Fibroblast of lung (primary cell): ENCODE data around the gene CHTF8. TPM values are rescaled to one million over a fixed set of nuclear protein-coding genes. Genes with fewer than 3 reads are reported as not detected.
"Not testable (repeated sequence)": the region's sequence is repeated elsewhere in the genome, so short reads cannot be mapped to it uniquely, and the experiment has no call there.

Experiments used
- DNase-seq, 2 donors: peaks; one replicate each; pipeline versions ENCODE4 v3.0.0 to v3.0.0-alpha.2; 2010; ENCODE audit warnings: low read depth in 2 of 2
- H2AFZ ChIP-seq: 2 replicates; pipeline ENCODE4 v1.5.1; 2012; ENCODE audit warnings: low read length, control low read depth, inconsistent platforms
- H3K27ac ChIP-seq: 2 replicates; pipeline ENCODE4 v1.5.1; 2011; ENCODE audit warnings: low read length, control low read depth; ENCODE audit not compliant: insufficient read depth
- H3K27me3 ChIP-seq: 2 replicates; pipeline ENCODE4 v1.5.1; 2011; ENCODE audit warnings: mild to moderate bottlenecking, low read length; ENCODE audit not compliant: control insufficient read depth, insufficient read depth
- H3K36me3 ChIP-seq: 2 replicates; pipeline ENCODE4 v1.5.1; 2011; ENCODE audit warnings: low read length; ENCODE audit not compliant: control insufficient read depth, insufficient read depth
- H3K4me1 ChIP-seq: 2 replicates; pipeline ENCODE4 v1.5.1; 2011; ENCODE audit warnings: low read length; ENCODE audit not compliant: control insufficient read depth, insufficient read depth; ENCODE audit errors: extremely low read depth
- H3K4me2 ChIP-seq: 2 replicates; pipeline ENCODE4 v1.5.1; 2011; ENCODE audit warnings: low read length, control low read depth; ENCODE audit not compliant: insufficient read depth; ENCODE audit errors: extremely low read depth
- H3K4me3 ChIP-seq, 4 experiments: fragments of 200-600 bp in 1 of 4; sonication (generic) in 1 of 4; replicated peaks in 1 of 4; 2 replicates each; pipeline ENCODE4 v1.5.1; 2011 to 2016; ENCODE audit warnings: low read length in 4 of 4, low read depth in 3 of 4, mild to moderate bottlenecking in 3 of 4, control low read depth in 2 of 4, inconsistent platforms in 1 of 4, mixed read lengths in 1 of 4; ENCODE audit not compliant: insufficient read depth in 1 of 4; ENCODE audit errors: control extremely low read depth in 1 of 4
- H3K79me2 ChIP-seq: 2 replicates; pipeline ENCODE4 v1.5.1; 2012; ENCODE audit warnings: mild to moderate bottlenecking, low read length, inconsistent platforms; ENCODE audit not compliant: control insufficient read depth, insufficient read depth
- H3K9ac ChIP-seq: 2 replicates; pipeline ENCODE4 v1.5.1; 2011; ENCODE audit warnings: mild to moderate bottlenecking, low read length, control low read depth; ENCODE audit not compliant: insufficient read depth
- H3K9me3 ChIP-seq: 2 replicates; pipeline ENCODE4 v1.5.1; 2012; ENCODE audit warnings: low read depth, low read length; ENCODE audit not compliant: control insufficient read depth, insufficient read depth
- H4K20me1 ChIP-seq: 2 replicates; pipeline ENCODE4 v1.5.1; 2011; ENCODE audit warnings: low read length; ENCODE audit not compliant: control insufficient read depth, insufficient read depth; ENCODE audit errors: extremely low read depth
- EZH2 ChIP-seq: IDR thresholded peaks from 2 replicates; pipeline ENCODE4 v1.5.1; 2012; ENCODE audit warnings: low read length, control low read depth, mild to moderate bottlenecking; ENCODE audit errors: missing control alignments
- polyA plus RNA-seq, 2 donors: library from polyadenylated mRNA; depleted of rRNA in 1 of 2; stranded (reverse) in 1 of 2; unstranded in 1 of 2; fragments of >200 nt; gene quantifications; 2 replicates each; pipeline ENCODE4 v1.2.1, GENCODE V29; 2011 to 2012; ENCODE audit warnings: missing spikeins in 1 of 2
- total RNA-seq: library from RNA; depleted of rRNA; stranded (reverse); fragments of >200 nt; gene quantifications from 2 replicates; pipeline ENCODE4 v1.2.1, GENCODE V29; 2014
- TF ChIP-seq, protein P1 (sequence below), 2 donors: IDR thresholded peaks in 1 of 2; conservative IDR thresholded peaks in 1 of 2; 1 replicate in 1 of 2; 2 replicates in 1 of 2; pipeline ENCODE4 v1.5.1; 2011 to 2012; ENCODE audit warnings: low read length in 2 of 2, control low read depth in 1 of 2, inconsistent platforms in 1 of 2, low read depth in 1 of 2, mild to moderate bottlenecking in 1 of 2

Gene CHTF8
- total and polyA plus RNA-seq, 2 donors (not counting 1 experiment from before 2014, with no cell fraction given) = 55.7 to 74.3 TPM

DNA sequence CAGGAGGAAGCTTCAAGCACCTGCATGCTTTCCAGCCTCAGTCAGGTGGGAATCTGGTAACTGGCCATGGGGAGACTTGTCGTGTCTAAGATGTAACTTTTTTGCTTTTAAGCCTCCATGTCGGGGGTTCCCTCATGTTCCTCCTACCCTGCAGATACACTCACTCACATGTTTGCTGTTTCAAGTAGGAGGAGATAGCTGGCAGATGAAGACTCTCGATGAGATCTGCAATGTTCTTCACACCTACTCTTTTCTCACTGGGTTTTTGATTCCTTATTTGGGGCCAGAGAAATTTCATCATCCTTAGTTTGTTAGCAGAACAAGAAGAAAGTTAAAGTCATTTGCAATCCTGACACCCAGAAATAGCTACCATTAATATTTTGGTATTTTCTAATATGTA, 24.8 kb upstream of the CHTF8 start:
- Histone ChIP-seq H3K4me1 (no peaks in the 10 kb centered on the region), H3K4me3 (no peak overlapping the region), H3K36me3 (peaks cover 18% of the 10 kb centered on the region), H3K27me3 (no peaks in the 10 kb centered on the region), H4K20me1 (no peaks in the 10 kb centered on the region), H3K79me2 (no peaks in the 10 kb centered on the region), H3K9ac (no peak overlapping the region), H3K9me3 (no peaks in the 10 kb centered on the region), H3K27ac (no peak overlapping the region), H2AFZ (no peak overlapping the region), H3K4me2 (no peak overlapping the region)
- TF ChIP-seq, protein P1, sequence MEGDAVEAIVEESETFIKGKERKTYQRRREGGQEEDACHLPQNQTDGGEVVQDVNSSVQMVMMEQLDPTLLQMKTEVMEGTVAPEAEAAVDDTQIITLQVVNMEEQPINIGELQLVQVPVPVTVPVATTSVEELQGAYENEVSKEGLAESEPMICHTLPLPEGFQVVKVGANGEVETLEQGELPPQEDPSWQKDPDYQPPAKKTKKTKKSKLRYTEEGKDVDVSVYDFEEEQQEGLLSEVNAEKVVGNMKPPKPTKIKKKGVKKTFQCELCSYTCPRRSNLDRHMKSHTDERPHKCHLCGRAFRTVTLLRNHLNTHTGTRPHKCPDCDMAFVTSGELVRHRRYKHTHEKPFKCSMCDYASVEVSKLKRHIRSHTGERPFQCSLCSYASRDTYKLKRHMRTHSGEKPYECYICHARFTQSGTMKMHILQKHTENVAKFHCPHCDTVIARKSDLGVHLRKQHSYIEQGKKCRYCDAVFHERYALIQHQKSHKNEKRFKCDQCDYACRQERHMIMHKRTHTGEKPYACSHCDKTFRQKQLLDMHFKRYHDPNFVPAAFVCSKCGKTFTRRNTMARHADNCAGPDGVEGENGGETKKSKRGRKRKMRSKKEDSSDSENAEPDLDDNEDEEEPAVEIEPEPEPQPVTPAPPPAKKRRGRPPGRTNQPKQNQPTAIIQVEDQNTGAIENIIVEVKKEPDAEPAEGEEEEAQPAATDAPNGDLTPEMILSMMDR (conservative IDR thresholded peaks at IDR 0.05 in 1 of 2, IDR thresholded peaks at IDR 0.05 in 1 of 2; ENCODE audit: low read depth in 1 of 2, low read length in 2 of 2) = no peak
- TF ChIP-seq EZH2 = no peak
- DNase-seq = no peak

DNA sequence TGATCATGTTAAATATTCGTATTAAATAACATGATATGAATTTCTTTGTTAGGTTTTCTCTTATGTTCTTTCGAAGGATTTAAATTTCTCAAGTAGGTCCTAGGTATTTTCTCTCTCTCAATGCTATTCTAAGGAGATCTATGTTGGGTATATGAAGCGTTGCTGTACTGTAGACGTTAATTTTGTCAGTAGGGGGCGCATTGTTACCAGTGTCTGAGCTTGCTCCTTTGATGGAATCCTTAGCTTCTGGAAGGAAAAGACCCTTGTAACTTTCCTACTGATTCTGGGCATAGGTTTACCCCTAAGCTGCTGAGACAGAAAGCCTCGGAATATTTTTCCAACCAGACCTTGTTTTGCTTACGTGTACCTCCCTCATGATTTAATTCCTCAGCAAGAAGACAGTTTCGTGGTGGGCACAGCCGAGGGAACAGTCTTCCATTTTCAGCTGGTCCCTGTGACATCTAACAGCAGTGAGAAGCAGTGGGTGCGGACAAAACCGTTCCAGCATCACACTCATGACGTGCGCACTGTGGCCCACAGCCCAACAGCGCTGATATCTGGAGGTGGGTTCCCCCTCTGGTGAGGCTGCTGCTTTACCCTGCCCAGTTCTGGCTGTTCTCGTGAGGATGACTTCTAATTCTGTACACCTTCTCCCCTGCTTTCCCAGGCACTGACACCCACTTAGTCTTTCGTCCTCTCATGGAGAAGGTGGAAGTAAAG, 17.9 kb upstream of the CHTF8 start:
- no peak overlapping the region for H2AFZ ChIP-seq
- H3K79me2 ChIP-seq = peaks cover 4% of the 10 kb centered on the region
- no peak overlapping the region for H3K9ac ChIP-seq
- TF ChIP-seq, protein P1 (conservative IDR thresholded peaks at IDR 0.05 in 1 of 2, IDR thresholded peaks at IDR 0.05 in 1 of 2; ENCODE audit: low read depth in 1 of 2, low read length in 2 of 2) = peak; percentile 78 to 79
- TF ChIP-seq EZH2 = no peak
- H3K4me2 ChIP-seq = no peak overlapping the region
- H4K20me1 ChIP-seq = no peaks in the 10 kb centered on the region
- H3K4me3 ChIP-seq = no peak overlapping the region
- DNase-seq = peak; percentile 58 to 87
- no peaks in the 10 kb centered on the region for H3K27me3 ChIP-seq
- H3K4me1 ChIP-seq = no peaks in the 10 kb centered on the region
- no peak overlapping the region for H3K27ac ChIP-seq
- H3K9me3 ChIP-seq = no peaks in the 10 kb centered on the region
- H3K36me3 ChIP-seq = peaks cover 15% of the 10 kb centered on the region

DNA sequence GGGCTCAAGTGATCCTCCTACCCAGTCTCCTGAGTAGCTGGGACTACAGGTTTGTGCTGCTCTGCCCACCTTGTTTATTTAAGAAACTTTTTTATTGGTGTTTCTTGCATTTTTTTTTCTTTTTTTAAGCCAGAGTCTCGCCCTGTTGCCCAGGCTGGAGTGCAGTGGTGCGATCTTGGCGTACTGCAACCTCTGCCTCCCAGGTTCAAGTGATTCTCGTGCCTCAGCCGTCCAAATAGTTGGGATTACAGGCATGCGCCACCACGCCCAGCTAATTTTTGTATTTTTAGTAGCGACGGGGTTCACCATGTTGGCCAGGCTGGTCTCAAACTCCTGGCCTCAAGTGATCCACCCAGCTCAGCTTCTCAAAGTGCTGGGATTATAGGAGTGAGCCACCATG, 17.2 kb upstream of the CHTF8 start:
- not testable (repeated sequence) for H3K27me3 ChIP-seq, H3K9ac ChIP-seq, H3K4me3 ChIP-seq, H3K79me2 ChIP-seq, H2AFZ ChIP-seq, H3K27ac ChIP-seq, H3K4me1 ChIP-seq, DNase-seq, H3K9me3 ChIP-seq, H4K20me1 ChIP-seq, H3K4me2 ChIP-seq
- H3K36me3 ChIP-seq = peaks cover 15% of the 10 kb centered on the region
